GM18508 (cell line): ENCODE measurements around the gene H2BK1.

Source experiments
- ATAC-seq: cut with Tn5 transposase; IDR thresholded peaks from one replicate; pipeline ENCODE4 v1.9.1; 2021; ENCODE audit warnings: moderate number of reproducible peaks; ENCODE audit not compliant: insufficient read depth, unreplicated experiment

The H2BK1 gene

GRCh38 chr7:151246102-151246850, 36.0 kb upstream of the H2BK1 start:
- ATAC-seq, result no peak

- no peak for ATAC-seq
These were observed 35.2 kb upstream of the H2BK1 start for GRCh38 chr7:151245360-151246101.

- no peak for ATAC-seq
These were observed 34.6 kb upstream of the H2BK1 start for GRCh38 chr7:151244841-151245346.

GRCh38 chr7:151244196-151244840, 34.0 kb upstream of the H2BK1 start:
- no peak for ATAC-seq

- no peak for ATAC-seq
These were observed 33.3 kb upstream of the H2BK1 start for GRCh38 chr7:151243408-151244195.

GRCh38 chr7:151243045-151243349, 32.7 kb upstream of the H2BK1 start:
- ATAC-seq, result no peak

GRCh38 chr7:151242159-151243044, 32.1 kb upstream of the H2BK1 start:
- ATAC-seq, result no peak

GRCh38 chr7:151241755-151242096, 31.4 kb upstream of the H2BK1 start:
- ATAC-seq, result no peak

GRCh38 chr7:151240942-151241754, 30.9 kb upstream of the H2BK1 start:
- no peak for ATAC-seq

GRCh38 chr7:151240536-151240935, 30.2 kb upstream of the H2BK1 start:
- no peak for ATAC-seq

- ATAC-seq, result no peak
These were observed 29.7 kb upstream of the H2BK1 start for GRCh38 chr7:151239837-151240459.

- no peak for ATAC-seq
These were observed 28.9 kb upstream of the H2BK1 start for GRCh38 chr7:151238924-151239836.

- no peak for ATAC-seq
These were observed 28.0 kb upstream of the H2BK1 start for GRCh38 chr7:151238190-151238810.

GRCh38 chr7:151237244-151238189, 27.2 kb upstream of the H2BK1 start:
- ATAC-seq, result no peak

GRCh38 chr7:151236406-151236805, 26.1 kb upstream of the H2BK1 start:
- ATAC-seq, result no peak
